DOHH2 (cell line): Measurements from ENCODE around the gene RSF1.
"Not testable (repeated sequence)": the region's sequence is repeated elsewhere in the genome, so short reads cannot be mapped to it uniquely, and the experiment has no call there.

Experiments used
- EZH2phosphoT487 ChIP-seq: fragments of 200-600 bp; sonication (generic); IDR thresholded peaks from 2 replicates; pipeline ENCODE4 v1.6.1; 2017; ENCODE audit warnings: borderline replicate concordance, mild to moderate bottlenecking, antibody characterized with exemption, low read length, moderate library complexity, mixed read lengths
- TF ChIP-seq, protein P1 (sequence below): fragments of 200-600 bp; sonication (generic); IDR thresholded peaks from one replicate; pipeline ENCODE4 v1.5.1; 2014; ENCODE audit warnings: antibody characterized with exemption, mild to moderate bottlenecking, low read depth, low read length; ENCODE audit not compliant: poor library complexity, severe bottlenecking

DNA sequence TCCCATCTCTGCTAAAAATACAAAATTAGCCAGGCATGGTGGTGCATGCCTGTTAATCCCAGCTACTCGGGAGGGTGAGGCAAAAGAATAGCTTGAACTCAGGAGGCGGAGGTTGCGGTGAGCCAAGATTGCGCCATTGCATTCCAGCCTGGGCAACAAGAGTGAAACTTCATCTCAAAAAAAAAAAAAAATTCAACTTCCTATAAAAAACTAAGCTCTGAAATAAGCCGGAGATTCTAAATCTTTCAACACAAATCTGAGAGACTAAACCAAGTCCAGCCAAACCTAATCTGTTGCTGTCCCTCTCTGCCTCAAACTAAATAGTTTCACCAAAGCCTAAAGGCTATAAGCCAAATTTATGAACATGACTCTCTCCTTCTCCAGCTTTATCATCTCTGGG lies 186.6 kb downstream of the RSF1 start:
- TF ChIP-seq, protein P1, sequence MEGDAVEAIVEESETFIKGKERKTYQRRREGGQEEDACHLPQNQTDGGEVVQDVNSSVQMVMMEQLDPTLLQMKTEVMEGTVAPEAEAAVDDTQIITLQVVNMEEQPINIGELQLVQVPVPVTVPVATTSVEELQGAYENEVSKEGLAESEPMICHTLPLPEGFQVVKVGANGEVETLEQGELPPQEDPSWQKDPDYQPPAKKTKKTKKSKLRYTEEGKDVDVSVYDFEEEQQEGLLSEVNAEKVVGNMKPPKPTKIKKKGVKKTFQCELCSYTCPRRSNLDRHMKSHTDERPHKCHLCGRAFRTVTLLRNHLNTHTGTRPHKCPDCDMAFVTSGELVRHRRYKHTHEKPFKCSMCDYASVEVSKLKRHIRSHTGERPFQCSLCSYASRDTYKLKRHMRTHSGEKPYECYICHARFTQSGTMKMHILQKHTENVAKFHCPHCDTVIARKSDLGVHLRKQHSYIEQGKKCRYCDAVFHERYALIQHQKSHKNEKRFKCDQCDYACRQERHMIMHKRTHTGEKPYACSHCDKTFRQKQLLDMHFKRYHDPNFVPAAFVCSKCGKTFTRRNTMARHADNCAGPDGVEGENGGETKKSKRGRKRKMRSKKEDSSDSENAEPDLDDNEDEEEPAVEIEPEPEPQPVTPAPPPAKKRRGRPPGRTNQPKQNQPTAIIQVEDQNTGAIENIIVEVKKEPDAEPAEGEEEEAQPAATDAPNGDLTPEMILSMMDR = not testable (repeated sequence)
- TF ChIP-seq EZH2phosphoT487 = not testable (repeated sequence)
